ENCODE measurements around the gene ABLIM2. TPM values are rescaled to one million over a fixed set of nuclear protein-coding genes. Genes with fewer than 3 reads are reported as not detected.

The ABLIM2 gene
- total RNA-seq, 1 experiment from 2014 or later, result 1.0 TPM

DNA sequence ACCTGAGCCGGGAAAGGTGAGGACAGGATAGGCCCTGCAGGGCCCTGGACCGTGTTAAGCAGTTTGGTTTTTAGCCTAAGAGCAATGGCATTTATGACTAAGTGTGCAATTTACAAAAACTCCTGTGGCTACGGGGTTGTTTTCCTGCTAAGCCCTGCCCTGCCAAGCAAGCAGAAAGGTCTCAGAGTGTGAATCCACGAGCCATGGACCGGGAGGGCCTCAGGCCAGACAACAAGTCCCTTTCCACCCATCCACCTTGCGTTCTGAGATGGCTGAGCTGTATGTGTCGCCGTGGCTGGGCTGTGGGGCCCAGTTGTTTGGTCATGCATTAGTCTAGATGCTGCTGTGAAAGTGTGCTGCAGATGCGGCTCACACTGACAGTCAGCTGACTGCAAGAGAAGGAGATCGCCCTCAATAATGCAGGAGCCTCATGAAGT is 185.1 kb downstream of the ABLIM2 start:
- no peaks in the 10 kb centered on the region for H3K9me3 ChIP-seq (ENCODE audit: control insufficient read depth, low read depth, low read length)
- no peak overlapping the region for H3K14ac ChIP-seq (ENCODE audit: insufficient read depth, low read length)
- no peak overlapping the region for H2BK120ac ChIP-seq (ENCODE audit: low read depth, low read length, poor library complexity, severe bottlenecking)
- no peaks in the 10 kb centered on the region for H3K79me2 ChIP-seq (ENCODE audit: insufficient read depth, low read length)
- Mint-ChIP-seq H3K36me3 (ENCODE audit: insufficient read depth in 1 of 3, low read depth in 3 of 3) (no peaks in the 10 kb centered on the region; a peak in 1 of 7 replicates), H3K27ac (no peak overlapping the region; a peak in 1 of 7 replicates), H3K4me1 (peaks cover 27 to 33% of the 10 kb centered on the region in 2 experiments), H3K9me3 (no peaks in the 10 kb centered on the region; a peak in 1 of 5 replicates), H3K4me3 (no peak overlapping the region), H3K27me3 (ENCODE audit: low read depth) (no peaks in the 10 kb centered on the region)
- H4K5ac ChIP-seq (ENCODE audit: insufficient read length, low read depth, low read length), result no peak overlapping the region
- H2BK5ac ChIP-seq (ENCODE audit: insufficient read length, low read length), result no peak overlapping the region
- no peaks in the 10 kb centered on the region for H3K79me1 ChIP-seq (ENCODE audit: insufficient read depth, low read depth, low read length, poor library complexity, severe bottlenecking)
- no peak overlapping the region for H3K4ac ChIP-seq (ENCODE audit: low read depth, low read length)
- no peak overlapping the region for H2BK15ac ChIP-seq (ENCODE audit: low read depth, low read length)
- H3T11ph ChIP-seq (ENCODE audit: low read length), result no peak overlapping the region
- peaks cover 1% of the 10 kb centered on the region; the same call in 1 of the 2 replicates for H3K4me1 ChIP-seq (ENCODE audit: insufficient read depth, low read length)
- no peak overlapping the region for H2AK5ac ChIP-seq (ENCODE audit: insufficient read length, low read length)
- no peak overlapping the region for H3K23ac ChIP-seq (ENCODE audit: insufficient read length, low read depth, low read length)
- no peak overlapping the region for H3K56ac ChIP-seq (ENCODE audit: insufficient read length, low read depth, low read length)
- no peak for DNase-seq
- WGBS (ENCODE audit: extremely low coverage, insufficient read length, low lambda C conversion rate), result no CpG with 5 or more reads among the region's 10 CpGs
- H3K4me2 ChIP-seq (ENCODE audit: insufficient read depth, insufficient read length, low read length), result no peak overlapping the region
- H3K27ac ChIP-seq (ENCODE audit: insufficient read length, low read depth, low read length), result no peak overlapping the region
- no peak overlapping the region for H2BK20ac ChIP-seq (ENCODE audit: low read depth, low read length, poor library complexity, severe bottlenecking)
- no peak overlapping the region for H3K18ac ChIP-seq (ENCODE audit: insufficient read length, low read depth, low read length)
- H3K9ac ChIP-seq (ENCODE audit: extremely low read depth, insufficient read length, low read length), result no peak overlapping the region
- no peak overlapping the region for H4K91ac ChIP-seq (ENCODE audit: insufficient read length, low read depth, low read length)
- peaks cover 2% of the 10 kb centered on the region for H4K20me1 ChIP-seq (ENCODE audit: control insufficient read depth, insufficient read depth, insufficient read length)
- no peaks in the 10 kb centered on the region for H3K23me2 ChIP-seq (ENCODE audit: insufficient read length, low read depth, low read length, poor library complexity, severe bottlenecking)
- H2AFZ ChIP-seq (ENCODE audit: low read length), result no peak overlapping the region
- no peaks in the 10 kb centered on the region for H3K27me3 ChIP-seq (ENCODE audit: insufficient read depth, low read length)
- TF ChIP-seq, protein P1, sequence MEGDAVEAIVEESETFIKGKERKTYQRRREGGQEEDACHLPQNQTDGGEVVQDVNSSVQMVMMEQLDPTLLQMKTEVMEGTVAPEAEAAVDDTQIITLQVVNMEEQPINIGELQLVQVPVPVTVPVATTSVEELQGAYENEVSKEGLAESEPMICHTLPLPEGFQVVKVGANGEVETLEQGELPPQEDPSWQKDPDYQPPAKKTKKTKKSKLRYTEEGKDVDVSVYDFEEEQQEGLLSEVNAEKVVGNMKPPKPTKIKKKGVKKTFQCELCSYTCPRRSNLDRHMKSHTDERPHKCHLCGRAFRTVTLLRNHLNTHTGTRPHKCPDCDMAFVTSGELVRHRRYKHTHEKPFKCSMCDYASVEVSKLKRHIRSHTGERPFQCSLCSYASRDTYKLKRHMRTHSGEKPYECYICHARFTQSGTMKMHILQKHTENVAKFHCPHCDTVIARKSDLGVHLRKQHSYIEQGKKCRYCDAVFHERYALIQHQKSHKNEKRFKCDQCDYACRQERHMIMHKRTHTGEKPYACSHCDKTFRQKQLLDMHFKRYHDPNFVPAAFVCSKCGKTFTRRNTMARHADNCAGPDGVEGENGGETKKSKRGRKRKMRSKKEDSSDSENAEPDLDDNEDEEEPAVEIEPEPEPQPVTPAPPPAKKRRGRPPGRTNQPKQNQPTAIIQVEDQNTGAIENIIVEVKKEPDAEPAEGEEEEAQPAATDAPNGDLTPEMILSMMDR (conservative IDR thresholded peaks at IDR 0.05), result no peak
- no peak overlapping the region for H2BK12ac ChIP-seq (ENCODE audit: insufficient read length, low read depth, low read length)
- no peak overlapping the region for H4K8ac ChIP-seq (replicated peaks; ENCODE audit: insufficient read length, low read depth, low read length)
